GM18499 (cell line): ENCODE results near the gene REM2.

Experiments
- ATAC-seq: cut with Tn5 transposase; IDR thresholded peaks from one replicate; pipeline ENCODE4 v1.9.1; 2021; ENCODE audit warnings: moderate number of reproducible peaks; ENCODE audit not compliant: insufficient read depth, unreplicated experiment

Gene REM2, protein sequence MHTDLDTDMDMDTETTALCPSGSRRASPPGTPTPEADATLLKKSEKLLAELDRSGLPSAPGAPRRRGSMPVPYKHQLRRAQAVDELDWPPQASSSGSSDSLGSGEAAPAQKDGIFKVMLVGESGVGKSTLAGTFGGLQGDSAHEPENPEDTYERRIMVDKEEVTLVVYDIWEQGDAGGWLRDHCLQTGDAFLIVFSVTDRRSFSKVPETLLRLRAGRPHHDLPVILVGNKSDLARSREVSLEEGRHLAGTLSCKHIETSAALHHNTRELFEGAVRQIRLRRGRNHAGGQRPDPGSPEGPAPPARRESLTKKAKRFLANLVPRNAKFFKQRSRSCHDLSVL

GRCh38 chr14:22883173-22883976 is at the start of gene REM2:
TSS of gene REM2 (plus strand) at chr14:22883222. CDS start at chr14:22883288, 66 bp downstream.
- no peak for ATAC-seq

- no peak for ATAC-seq
Measured at GRCh38 chr14:22835505-22835904, 47.5 kb upstream of the REM2 start.

DNA sequence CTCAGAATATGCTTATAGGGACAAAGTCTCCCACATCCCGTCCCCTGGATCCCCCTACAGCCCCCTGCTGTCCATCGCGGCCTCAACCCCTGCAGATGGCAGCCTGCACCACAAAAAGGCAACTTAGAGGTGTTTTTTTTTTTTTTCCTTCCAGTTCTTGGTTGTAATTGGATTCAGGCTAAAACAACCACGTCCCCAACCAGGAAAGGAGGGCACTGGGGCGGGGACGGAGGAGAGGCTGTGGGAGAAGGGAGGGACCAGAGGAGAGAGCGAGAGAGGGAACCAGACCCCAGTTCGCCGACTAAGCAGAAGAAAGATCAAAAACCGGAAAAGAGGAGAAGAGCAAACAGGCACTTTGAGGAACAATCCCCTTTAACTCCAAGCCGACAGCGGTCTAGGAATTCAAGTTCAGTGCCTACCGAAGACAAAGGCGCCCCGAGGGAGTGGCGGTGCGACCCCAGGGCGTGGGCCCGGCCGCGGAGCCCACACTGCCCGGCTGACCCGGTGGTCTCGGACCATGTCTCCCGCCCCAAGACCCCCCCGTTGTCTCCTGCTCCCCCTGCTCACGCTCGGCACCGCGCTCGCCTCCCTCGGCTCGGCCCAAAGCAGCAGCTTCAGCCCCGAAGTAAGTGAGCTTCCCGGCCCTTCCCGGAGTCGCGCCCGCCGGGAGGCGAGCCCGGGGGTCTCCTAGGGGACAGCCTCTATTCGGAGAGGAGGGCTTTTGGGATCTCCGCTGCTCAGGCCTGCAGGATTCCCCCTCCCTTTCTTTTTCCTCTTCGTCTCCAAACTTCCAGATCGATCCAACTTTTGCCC is 46.5 kb upstream of the REM2 start, which contains the start of gene MMP14:
Gene MMP14, plus strand, starts transcription at position 285 of the 813 bp plus-strand sequence. Its CDS starts 233 bp downstream, at position 518.
- ATAC-seq = no peak

- no peak for ATAC-seq
Measured at GRCh38 chr14:22837114-22837749, 45.8 kb upstream of the REM2 start.

DNA sequence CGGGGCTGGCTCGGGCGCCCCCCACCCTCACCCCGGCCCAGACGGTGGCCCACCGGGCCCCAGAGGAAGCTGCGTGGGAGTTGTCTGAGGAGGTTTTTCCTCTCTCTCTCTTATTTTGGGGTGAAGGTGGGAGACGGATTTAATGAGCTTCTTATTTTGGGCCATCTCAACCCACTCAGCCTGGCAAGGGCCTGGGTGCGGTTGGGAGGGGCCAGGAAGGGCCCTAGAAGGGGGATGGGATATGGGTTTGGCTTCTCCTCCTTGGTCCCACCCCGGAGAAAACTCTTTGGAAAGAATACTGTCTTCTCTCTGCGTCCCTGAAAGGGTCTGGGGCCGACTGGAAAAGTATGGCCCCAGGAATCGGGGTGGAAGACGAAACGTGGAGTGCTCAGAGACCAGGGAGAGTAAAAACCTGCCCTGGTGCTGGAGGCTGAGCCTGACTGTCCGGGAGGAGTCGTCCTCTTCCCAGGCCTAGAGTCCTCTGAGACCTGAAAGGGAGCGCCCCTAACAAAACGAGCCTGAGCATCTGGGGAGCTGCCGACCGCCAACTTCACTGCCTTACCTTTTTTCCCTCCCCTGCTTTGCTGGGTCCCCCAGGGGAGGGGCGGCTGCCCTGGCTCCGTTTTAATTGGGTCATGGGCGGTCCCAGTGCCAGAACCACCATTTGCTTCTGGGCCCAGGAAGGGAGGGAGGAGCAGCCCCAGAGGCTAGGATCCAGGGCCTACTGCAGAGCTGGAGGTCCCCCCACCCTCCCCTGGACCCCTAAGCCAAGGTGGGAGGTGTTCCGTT is 45.1 kb upstream of the REM2 start:
- ATAC-seq = no peak

DNA sequence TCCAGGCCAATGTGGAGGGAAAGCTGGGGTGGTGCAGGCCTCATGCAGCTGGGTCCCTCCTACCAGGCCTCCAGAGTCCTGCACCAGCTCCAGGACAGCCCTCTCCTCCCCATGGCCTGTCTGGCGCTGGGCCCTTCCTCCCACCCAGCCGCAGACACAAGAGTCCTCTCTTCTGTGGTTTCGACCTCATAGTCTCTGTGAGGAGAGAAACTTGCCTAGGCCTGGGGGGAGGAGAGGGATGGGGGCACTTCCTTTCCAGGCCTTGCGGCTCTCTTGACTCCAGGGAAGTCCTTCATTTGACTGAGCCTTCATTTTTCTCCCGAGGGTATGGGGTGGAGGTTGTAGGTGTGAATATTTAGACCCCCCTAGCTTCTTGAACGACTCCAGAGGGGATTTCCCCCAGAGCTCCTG is 44.4 kb upstream of the REM2 start:
- no peak for ATAC-seq

GRCh38 chr14:22839159-22839779 is 43.8 kb upstream of the REM2 start:
- ATAC-seq = no peak

GRCh38 chr14:22841311-22841710 is 41.7 kb upstream of the REM2 start:
- ATAC-seq = no peak

DNA sequence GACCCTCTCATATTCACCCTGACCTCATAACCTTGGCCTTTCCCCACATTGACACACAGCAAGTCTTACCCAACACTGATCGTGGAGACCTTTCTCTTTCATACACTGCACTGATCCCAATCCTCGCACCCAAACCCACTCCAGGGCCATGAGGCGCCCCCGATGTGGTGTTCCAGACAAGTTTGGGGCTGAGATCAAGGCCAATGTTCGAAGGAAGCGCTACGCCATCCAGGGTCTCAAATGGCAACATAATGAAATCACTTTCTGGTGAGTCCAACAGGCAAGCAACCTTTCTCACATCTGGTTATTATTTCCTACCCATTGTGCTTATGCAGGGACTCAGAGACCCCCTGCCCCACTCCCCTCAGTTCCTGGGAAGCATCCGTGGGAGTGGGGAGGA is 41.3 kb upstream of the REM2 start:
- no peak for ATAC-seq

DNA sequence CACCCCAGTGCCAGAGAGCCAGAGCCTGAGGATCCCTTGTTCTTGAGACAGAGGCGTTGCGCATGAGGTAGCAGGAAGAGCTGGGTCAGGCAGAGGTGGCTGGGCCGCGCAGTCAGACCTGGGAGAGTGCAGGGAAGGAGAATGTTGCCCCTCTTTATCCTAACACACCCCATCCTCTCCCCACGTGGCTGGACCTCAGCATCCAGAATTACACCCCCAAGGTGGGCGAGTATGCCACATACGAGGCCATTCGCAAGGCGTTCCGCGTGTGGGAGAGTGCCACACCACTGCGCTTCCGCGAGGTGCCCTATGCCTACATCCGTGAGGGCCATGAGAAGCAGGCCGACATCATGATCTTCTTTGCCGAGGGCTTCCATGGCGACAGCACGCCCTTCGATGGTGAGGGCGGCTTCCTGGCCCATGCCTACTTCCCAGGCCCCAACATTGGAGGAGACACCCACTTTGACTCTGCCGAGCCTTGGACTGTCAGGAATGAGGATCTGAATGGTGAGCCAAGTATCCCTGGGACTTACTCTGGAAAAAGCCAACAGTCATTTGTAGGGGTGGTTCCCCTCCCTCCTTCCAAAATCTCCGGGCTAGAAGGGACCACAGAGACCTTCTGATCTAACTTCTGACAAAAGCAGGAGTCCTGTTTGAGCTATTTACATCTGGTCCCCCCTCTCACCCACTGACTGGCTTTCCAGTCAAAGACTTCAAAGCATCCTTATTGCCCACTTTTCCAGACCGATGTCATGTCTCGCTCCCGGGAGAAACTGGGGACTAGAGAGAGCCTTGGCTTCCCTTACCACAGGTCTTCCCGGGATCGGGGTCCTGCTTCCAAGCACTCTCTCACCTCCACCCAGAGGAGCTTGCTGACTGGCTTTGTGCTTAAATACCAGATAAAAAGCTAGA is 40.6 kb upstream of the REM2 start:
- no peak for ATAC-seq

DNA sequence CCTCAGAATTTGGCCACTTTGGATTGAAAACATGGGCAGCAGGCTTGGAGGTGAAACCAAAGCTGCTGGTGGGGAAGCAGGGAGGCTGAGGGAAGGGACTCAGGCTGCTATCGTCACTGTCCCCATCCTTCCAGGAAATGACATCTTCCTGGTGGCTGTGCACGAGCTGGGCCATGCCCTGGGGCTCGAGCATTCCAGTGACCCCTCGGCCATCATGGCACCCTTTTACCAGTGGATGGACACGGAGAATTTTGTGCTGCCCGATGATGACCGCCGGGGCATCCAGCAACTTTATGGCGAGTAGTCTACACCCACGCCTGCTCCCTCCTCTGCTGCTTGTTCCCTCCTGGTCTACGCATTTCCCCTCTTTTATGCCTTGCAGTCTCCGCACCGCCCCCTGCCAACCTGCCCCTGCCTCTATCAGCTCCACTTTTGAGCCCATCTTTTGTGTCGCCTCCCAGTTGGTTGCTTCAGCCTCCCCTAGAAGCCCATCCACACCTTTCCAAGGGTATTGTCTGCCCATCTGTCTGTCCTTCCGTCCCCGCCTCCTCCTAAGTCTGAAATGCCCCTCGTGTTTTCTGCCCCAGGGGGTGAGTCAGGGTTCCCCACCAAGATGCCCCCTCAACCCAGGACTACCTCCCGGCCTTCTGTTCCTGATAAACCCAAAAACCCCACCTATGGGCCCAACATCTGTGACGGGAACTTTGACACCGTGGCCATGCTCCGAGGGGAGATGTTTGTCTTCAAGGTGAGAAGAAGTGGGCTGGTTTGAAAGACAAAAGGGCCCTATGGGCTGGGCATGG is 39.7 kb upstream of the REM2 start:
- ATAC-seq = no peak

GRCh38 chr14:22844221-22845102 is 38.6 kb upstream of the REM2 start:
- ATAC-seq = no peak

- ATAC-seq = no peak
Measured at GRCh38 chr14:22845103-22845394, 38.0 kb upstream of the REM2 start.

DNA sequence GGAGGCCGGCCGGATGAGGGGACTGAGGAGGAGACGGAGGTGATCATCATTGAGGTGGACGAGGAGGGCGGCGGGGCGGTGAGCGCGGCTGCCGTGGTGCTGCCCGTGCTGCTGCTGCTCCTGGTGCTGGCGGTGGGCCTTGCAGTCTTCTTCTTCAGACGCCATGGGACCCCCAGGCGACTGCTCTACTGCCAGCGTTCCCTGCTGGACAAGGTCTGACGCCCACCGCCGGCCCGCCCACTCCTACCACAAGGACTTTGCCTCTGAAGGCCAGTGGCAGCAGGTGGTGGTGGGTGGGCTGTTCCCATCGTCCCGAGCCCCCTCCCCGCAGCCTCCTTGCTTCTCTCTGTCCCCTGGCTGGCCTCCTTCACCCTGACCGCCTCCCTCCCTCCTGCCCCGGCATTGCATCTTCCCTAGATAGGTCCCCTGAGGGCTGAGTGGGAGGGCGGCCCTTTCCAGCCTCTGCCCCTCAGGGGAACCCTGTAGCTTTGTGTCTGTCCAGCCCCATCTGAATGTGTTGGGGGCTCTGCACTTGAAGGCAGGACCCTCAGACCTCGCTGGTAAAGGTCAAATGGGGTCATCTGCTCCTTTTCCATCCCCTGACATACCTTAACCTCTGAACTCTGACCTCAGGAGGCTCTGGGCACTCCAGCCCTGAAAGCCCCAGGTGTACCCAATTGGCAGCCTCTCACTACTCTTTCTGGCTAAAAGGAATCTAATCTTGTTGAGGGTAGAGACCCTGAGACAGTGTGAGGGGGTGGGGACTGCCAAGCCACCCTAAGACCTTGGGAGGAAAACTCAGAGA is 37.0 kb upstream of the REM2 start:
- ATAC-seq = no peak

DNA sequence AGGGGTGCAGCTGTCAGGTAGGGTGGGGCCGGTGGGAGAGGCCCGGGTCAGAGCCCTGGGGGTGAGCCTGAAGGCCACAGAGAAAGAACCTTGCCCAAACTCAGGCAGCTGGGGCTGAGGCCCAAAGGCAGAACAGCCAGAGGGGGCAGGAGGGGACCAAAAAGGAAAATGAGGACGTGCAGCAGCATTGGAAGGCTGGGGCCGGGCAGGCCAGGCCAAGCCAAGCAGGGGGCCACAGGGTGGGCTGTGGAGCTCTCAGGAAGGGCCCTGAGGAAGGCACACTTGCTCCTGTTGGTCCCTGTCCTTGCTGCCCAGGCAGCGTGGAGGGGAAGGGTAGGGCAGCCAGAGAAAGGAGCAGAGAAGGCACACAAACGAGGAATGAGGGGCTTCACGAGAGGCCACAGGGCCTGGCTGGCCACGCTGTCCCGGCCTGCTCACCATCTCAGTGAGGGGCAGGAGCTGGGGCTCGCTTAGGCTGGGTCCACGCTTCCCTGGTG is 36.2 kb upstream of the REM2 start:
- no peak for ATAC-seq
